ENCODE data around the gene SLC26A1.

- TF ChIP-seq, protein P1, sequence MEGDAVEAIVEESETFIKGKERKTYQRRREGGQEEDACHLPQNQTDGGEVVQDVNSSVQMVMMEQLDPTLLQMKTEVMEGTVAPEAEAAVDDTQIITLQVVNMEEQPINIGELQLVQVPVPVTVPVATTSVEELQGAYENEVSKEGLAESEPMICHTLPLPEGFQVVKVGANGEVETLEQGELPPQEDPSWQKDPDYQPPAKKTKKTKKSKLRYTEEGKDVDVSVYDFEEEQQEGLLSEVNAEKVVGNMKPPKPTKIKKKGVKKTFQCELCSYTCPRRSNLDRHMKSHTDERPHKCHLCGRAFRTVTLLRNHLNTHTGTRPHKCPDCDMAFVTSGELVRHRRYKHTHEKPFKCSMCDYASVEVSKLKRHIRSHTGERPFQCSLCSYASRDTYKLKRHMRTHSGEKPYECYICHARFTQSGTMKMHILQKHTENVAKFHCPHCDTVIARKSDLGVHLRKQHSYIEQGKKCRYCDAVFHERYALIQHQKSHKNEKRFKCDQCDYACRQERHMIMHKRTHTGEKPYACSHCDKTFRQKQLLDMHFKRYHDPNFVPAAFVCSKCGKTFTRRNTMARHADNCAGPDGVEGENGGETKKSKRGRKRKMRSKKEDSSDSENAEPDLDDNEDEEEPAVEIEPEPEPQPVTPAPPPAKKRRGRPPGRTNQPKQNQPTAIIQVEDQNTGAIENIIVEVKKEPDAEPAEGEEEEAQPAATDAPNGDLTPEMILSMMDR (IDR thresholded peaks at IDR 0.05), result no peak
- no peak for TF ChIP-seq POLR2A (IDR thresholded peaks at IDR 0.05)
These were observed 25.0 kb downstream of the SLC26A1 start for GRCh38 chr4:968221-968620.
